ENCODE results near the gene LPAR2. TPM values are rescaled to one million over a fixed set of nuclear protein-coding genes. Genes with fewer than 3 reads are reported as not detected.

LPAR2 gene
- total RNA-seq, 1 donor from 2014 or later: 15.2 TPM

DNA sequence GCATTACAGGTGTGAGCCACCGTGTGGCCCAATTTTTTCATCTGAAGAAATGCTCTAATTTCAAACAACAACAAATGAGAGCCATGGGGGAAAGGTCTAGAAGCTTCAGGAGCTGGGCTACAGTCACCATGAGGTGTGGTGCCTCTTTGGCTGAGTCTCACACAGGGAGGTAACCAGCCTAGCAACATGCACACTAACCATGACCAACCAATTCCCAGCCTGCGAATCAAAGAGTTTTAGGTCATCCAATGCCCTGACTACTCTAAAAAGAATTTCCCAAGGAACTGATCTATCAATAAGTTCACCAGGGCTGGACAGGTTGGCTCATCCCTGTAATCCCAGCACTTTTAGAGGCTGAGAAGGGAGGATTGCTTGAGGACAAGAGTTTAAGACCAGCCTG is 39.5 kb downstream of the LPAR2 start:
- Histone ChIP-seq H3K36me3 (no peaks in the 10 kb centered on the region), H3K27ac (no peak overlapping the region), H3K9me3 (no peaks in the 10 kb centered on the region), H3K4me1 (peaks cover 16% of the 10 kb centered on the region), H3K4me3 (no peak overlapping the region), H3K27me3 (no peaks in the 10 kb centered on the region)
- TF ChIP-seq POLR2AphosphoS5 (IDR thresholded peaks at IDR 0.05; ENCODE audit: insufficient read depth in 1 of 2, low read depth in 1 of 2) (peak in 1 of 2 donors; percentile 9), CTCF (IDR thresholded peaks at IDR 0.05) (no peak)
- no peak for DNase-seq (ENCODE audit: extremely low spot score in 2 of 2)
- intact Hi-C loops (cut with DNase I): no loop called here

- no peak overlapping the region for H3K27ac ChIP-seq
- intact Hi-C loops (cut with DNase I): no loop called here
- no peak for TF ChIP-seq CTCF (IDR thresholded peaks at IDR 0.05)
Observed at GRCh38 chr19:19587771-19588170, 40.2 kb downstream of the LPAR2 start.

GRCh38 chr19:19584356-19584755 is 43.7 kb downstream of the LPAR2 start:
- intact Hi-C loops (cut with DNase I): no loop called here
- Histone ChIP-seq H3K4me3 (no peak overlapping the region), H3K9me3 (no peaks in the 10 kb centered on the region), H3K36me3 (no peaks in the 10 kb centered on the region), H3K4me1 (no peaks in the 10 kb centered on the region), H3K27ac (no peak overlapping the region), H3K27me3 (no peaks in the 10 kb centered on the region)
- TF ChIP-seq CTCF (IDR thresholded peaks at IDR 0.05): no peak
- no peak for DNase-seq (ENCODE audit: extremely low spot score in 2 of 2)

More at GRCh38 chr19:19587771-19588170, 40.2 kb downstream of the LPAR2 start:
- Histone ChIP-seq H3K9me3 (no peaks in the 10 kb centered on the region), H3K4me3 (no peak overlapping the region), H3K27me3 (no peaks in the 10 kb centered on the region), H3K4me1 (peaks cover 16% of the 10 kb centered on the region), H3K36me3 (no peaks in the 10 kb centered on the region)
- DNase-seq (ENCODE audit: extremely low spot score in 2 of 2): no peak

- no peaks in the 10 kb centered on the region for H3K9me3 ChIP-seq
- H3K4me1 ChIP-seq: no peaks in the 10 kb centered on the region
- TF ChIP-seq POLR2A (IDR thresholded peaks at IDR 0.05) (no peak), POLR2AphosphoS5 (IDR thresholded peaks at IDR 0.05; ENCODE audit: insufficient read depth in 1 of 2, low read depth in 1 of 2) (no peak), CTCF (IDR thresholded peaks at IDR 0.05) (no peak)
- no peaks in the 10 kb centered on the region for H3K36me3 ChIP-seq
- H3K4me3 ChIP-seq: no peak overlapping the region
- H3K27ac ChIP-seq: no peak overlapping the region
- DNase-seq (ENCODE audit: extremely low spot score in 2 of 2): no peak
- intact Hi-C loops (cut with DNase I): no loop called here
- no peaks in the 10 kb centered on the region for H3K27me3 ChIP-seq
Observed at GRCh38 chr19:19582471-19582870, 45.5 kb downstream of the LPAR2 start.

DNA sequence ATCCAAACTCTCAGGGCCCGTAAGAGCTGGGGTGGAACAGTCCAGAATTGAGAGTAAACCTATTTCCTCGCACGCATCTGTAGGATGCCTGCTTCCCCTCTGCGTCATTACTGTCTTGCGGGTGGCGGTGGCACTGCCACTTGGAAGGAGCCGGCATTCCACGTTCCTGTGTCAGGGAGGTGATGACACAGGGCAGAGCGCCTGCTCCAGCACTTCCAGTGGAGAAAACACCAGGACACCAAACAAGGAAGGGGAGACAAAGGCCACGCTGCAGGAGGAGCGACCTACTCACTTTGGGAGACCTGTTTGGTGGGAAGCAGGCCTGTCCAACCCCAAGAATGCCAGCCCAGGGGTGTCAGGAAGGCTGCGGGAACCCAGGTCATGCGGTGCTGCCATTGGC is 46.6 kb downstream of the LPAR2 start:
- Histone ChIP-seq H3K27ac (no peak overlapping the region), H3K36me3 (no peaks in the 10 kb centered on the region), H3K9me3 (no peaks in the 10 kb centered on the region), H3K27me3 (no peaks in the 10 kb centered on the region), H3K4me3 (no peak overlapping the region), H3K4me1 (no peaks in the 10 kb centered on the region)
- TF ChIP-seq POLR2AphosphoS5 (IDR thresholded peaks at IDR 0.05; ENCODE audit: insufficient read depth in 1 of 2, low read depth in 1 of 2): no peak
- no peak for TF ChIP-seq CTCF (IDR thresholded peaks at IDR 0.05)
- TF ChIP-seq POLR2A (IDR thresholded peaks at IDR 0.05): no peak
- intact Hi-C loops (cut with DNase I): no loop called here
- no peak for DNase-seq (ENCODE audit: extremely low spot score in 2 of 2)

Data from vagina (tissue), 2 donors.